GM23338 (cell line): Measurements from ENCODE around the gene FUZ. TPM values are rescaled to one million over a fixed set of nuclear protein-coding genes. Genes with fewer than 3 reads are reported as not detected.

Experiments used
- ATAC-seq: fragments of 200-7000 bp; cut with Tn5 transposase; 3 replicates; pipeline ENCODE4 v1.9.1; 2020
- DNase-seq: peaks from one replicate; pipeline ENCODE4 v3.0.0-alpha.2; 2015; ENCODE audit warnings: low spot score
- H2AFZ ChIP-seq: fragments of 200-600 bp; sonication (generic); 2 replicates; pipeline ENCODE4 v1.8.0; 2016; ENCODE audit warnings: antibody characterized with exemption, mild to moderate bottlenecking, moderate library complexity
- H3F3A ChIP-seq: fragments of 200-600 bp; sonication (generic); replicated peaks from 2 replicates; pipeline ENCODE4 v1.8.0; 2017; ENCODE audit warnings: antibody characterized with exemption, mixed run types, low read depth
- H3K27ac ChIP-seq: fragments of 200-600 bp; sonication (generic); 2 replicates; pipeline ENCODE4 v1.6.1; 2016; ENCODE audit warnings: low read depth
- H3K27me3 ChIP-seq: fragments of 200-600 bp; sonication (generic); 2 replicates; pipeline ENCODE4 v1.8.0; 2016; ENCODE audit warnings: mild to moderate bottlenecking, mixed run types, moderate library complexity; ENCODE audit not compliant: insufficient read depth
- H3K36me3 ChIP-seq: fragments of 200-600 bp; sonication (generic); 2 replicates; pipeline ENCODE4 v1.8.0; 2016; ENCODE audit warnings: mild to moderate bottlenecking; ENCODE audit not compliant: insufficient read depth
- H3K4me1 ChIP-seq: fragments of 200-600 bp; sonication (generic); 2 replicates; pipeline ENCODE4 v1.8.0; 2016; ENCODE audit warnings: mild to moderate bottlenecking, moderate library complexity; ENCODE audit not compliant: insufficient read depth
- H3K4me2 ChIP-seq: fragments of 200-600 bp; sonication (generic); 2 replicates; pipeline ENCODE4 v1.7.1; 2017; ENCODE audit warnings: mixed run types
- H3K4me3 ChIP-seq: fragments of 200-600 bp; sonication (generic); 2 replicates; pipeline ENCODE4 v1.6.1; 2016; ENCODE audit warnings: mixed run types
- H3K79me2 ChIP-seq: fragments of 200-600 bp; sonication (generic); replicated peaks from 2 replicates; pipeline ENCODE4 v1.8.0; 2017; ENCODE audit warnings: mild to moderate bottlenecking; ENCODE audit not compliant: insufficient read depth
- H3K9me2 ChIP-seq: fragments of 200-600 bp; sonication (generic); 2 replicates; pipeline ENCODE4 v1.8.0; 2017; ENCODE audit not compliant: insufficient read depth
- H4K20me1 ChIP-seq: fragments of 200-600 bp; sonication (generic); replicated peaks from 2 replicates; pipeline ENCODE4 v1.8.0; 2017; ENCODE audit warnings: mild to moderate bottlenecking; ENCODE audit not compliant: insufficient read depth
- H3K27ac Mint-ChIP-seq: 2 replicates; pipeline ENCODE4 v1.8.0; 2020; ENCODE audit warnings: inconsistent platforms, mild to moderate bottlenecking, moderate library complexity, mixed read lengths
- H3K27me3 Mint-ChIP-seq: 3 replicates; pipeline ENCODE4 v1.8.0; 2022; ENCODE audit warnings: low read depth, mild to moderate bottlenecking, moderate library complexity, mixed read lengths, inconsistent platforms; ENCODE audit not compliant: insufficient read depth, poor library complexity
- H3K36me3 Mint-ChIP-seq: 3 replicates; pipeline ENCODE4 v1.8.0; 2021; ENCODE audit warnings: low read depth, mild to moderate bottlenecking, inconsistent platforms, moderate library complexity, mixed read lengths
- H3K4me1 Mint-ChIP-seq: 3 replicates; pipeline ENCODE4 v1.8.0; 2020; ENCODE audit warnings: mild to moderate bottlenecking, inconsistent platforms, mixed read lengths
- H3K4me3 Mint-ChIP-seq: 3 replicates; pipeline ENCODE4 v1.8.0; 2021; ENCODE audit warnings: moderate library complexity, mild to moderate bottlenecking, inconsistent platforms, mixed read lengths
- H3K9me3 Mint-ChIP-seq: 3 replicates; pipeline ENCODE4 v1.8.0; 2020; ENCODE audit warnings: moderate library complexity, mild to moderate bottlenecking, inconsistent platforms, mixed read lengths
- CREB1 ChIP-seq: fragments of 250-450 bp; sonication (Bioruptor Pico); IDR thresholded peaks from 2 replicates; pipeline ENCODE4 v1.5.0; 2020; ENCODE audit warnings: low read depth, mild to moderate bottlenecking, moderate library complexity
- ETS1 ChIP-seq: IDR thresholded peaks from 2 replicates; pipeline ENCODE4 v1.6.1; 2016; ENCODE audit warnings: antibody characterized with exemption
- EZH2 ChIP-seq: fragments of 200-600 bp; sonication (generic); IDR thresholded peaks from one replicate; pipeline ENCODE4 v1.8.0; 2017; ENCODE audit warnings: antibody characterized with exemption, mild to moderate bottlenecking, low read depth; ENCODE audit not compliant: unreplicated experiment
- EZH2phosphoT487 ChIP-seq: fragments of 200-600 bp; sonication (generic); IDR thresholded peaks from one replicate; pipeline ENCODE4 v1.8.1; 2018; ENCODE audit warnings: antibody characterized with exemption; ENCODE audit not compliant: unreplicated experiment
- JUNB ChIP-seq: IDR thresholded peaks from one replicate; pipeline ENCODE4 v1.6.1; 2016; ENCODE audit warnings: antibody characterized with exemption; ENCODE audit not compliant: unreplicated experiment
- NANOG ChIP-seq: IDR thresholded peaks from 2 replicates; pipeline ENCODE4 v1.6.1; 2016; ENCODE audit warnings: antibody characterized with exemption, borderline replicate concordance
- POLR2AphosphoS5 ChIP-seq: IDR thresholded peaks from 2 replicates; pipeline ENCODE4 v1.6.1; 2016; ENCODE audit warnings: antibody characterized with exemption, low read depth
- REST ChIP-seq: IDR thresholded peaks from one replicate; pipeline ENCODE4 v1.6.1; 2018; ENCODE audit warnings: antibody characterized with exemption; ENCODE audit not compliant: unreplicated experiment
- STAT1 ChIP-seq: IDR thresholded peaks from one replicate; pipeline ENCODE4 v1.6.1; 2016; ENCODE audit warnings: antibody characterized with exemption; ENCODE audit not compliant: unreplicated experiment
- ZNF114 ChIP-seq: fragments of 250-450 bp; sonication (Bioruptor Pico); IDR thresholded peaks from 2 replicates; pipeline ENCODE4 v1.5.0; 2020; ENCODE audit warnings: mild to moderate bottlenecking, moderate library complexity
- ZNF331 ChIP-seq: fragments of 250-450 bp; sonication (Bioruptor Pico); IDR thresholded peaks from 2 replicates; pipeline ENCODE4 v1.5.0; 2020; ENCODE audit warnings: low read depth, mild to moderate bottlenecking, moderate library complexity
- polyA plus RNA-seq: library from polyadenylated mRNA; unstranded; fragments of >200 nt; fragmentation: Nextera tagmentation; extraction: Ambion mirVana; gene quantifications from 2 replicates; pipeline ENCODE4 v1.2.1, GENCODE V29; 2016
- total RNA-seq: library from RNA; depleted of rRNA; stranded (reverse); fragments of >200 nt; shearing (Covaris generic); gene quantifications from 2 replicates; pipeline ENCODE4 v1.2.3, GENCODE V29; 2014
- TF ChIP-seq, protein P1 (sequence below): fragments of 250-450 bp; sonication (Bioruptor Pico); IDR thresholded peaks from 2 replicates; pipeline ENCODE4 v1.5.0; 2020; ENCODE audit warnings: mild to moderate bottlenecking, moderate library complexity
- TF ChIP-seq, protein P2 (sequence below), 2 experiments: fragments of 200-600 bp in 1 of 2; sonication (generic) in 1 of 2; conservative IDR thresholded peaks; 2 replicates each; pipeline versions ENCODE4 v1.5.1 to v1.6.1; 2016 to 2017; ENCODE audit warnings: antibody characterized with exemption in 2 of 2, low read depth in 2 of 2, mild to moderate bottlenecking in 2 of 2, moderate library complexity in 1 of 2

FUZ gene
- total and polyA plus RNA-seq, 2 experiments from 2014 or later, result 24.3 to 34.8 TPM

DNA sequence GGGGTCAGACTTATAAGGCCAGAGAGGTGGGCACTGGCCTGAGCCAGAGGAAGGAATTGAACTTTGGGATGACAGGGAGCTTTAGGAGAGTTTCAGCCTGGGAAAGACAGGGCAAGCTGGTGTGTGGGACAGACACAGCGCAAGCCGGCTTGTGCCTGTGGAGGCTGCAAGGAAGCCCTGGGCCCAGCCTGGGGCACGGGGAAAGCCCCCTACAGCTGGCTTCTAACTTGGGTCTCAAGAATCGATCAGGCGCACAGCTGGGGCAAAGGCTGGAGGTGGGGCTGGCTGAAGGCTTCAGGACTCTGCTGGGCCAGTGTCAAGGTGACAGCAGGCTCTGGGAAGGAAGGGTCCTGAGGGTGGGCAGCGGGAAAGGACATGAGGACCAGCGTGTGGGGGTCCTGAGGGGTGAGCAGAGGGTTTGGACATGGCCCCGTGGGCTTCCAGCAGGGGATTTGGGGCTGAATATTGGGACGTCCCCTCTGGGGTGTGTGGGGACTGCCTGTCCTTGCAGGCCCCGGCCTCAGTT, 40.8 kb upstream of the FUZ start:
- peaks cover 28% of the 10 kb centered on the region for H4K20me1 ChIP-seq
- H3K79me2 ChIP-seq, result peaks cover 32% of the 10 kb centered on the region
- H3K4me3 Mint-ChIP-seq, result peak overlapping the region; percentile 38; the same call in 1 of the 3 replicates
- H3K36me3 Mint-ChIP-seq, result peaks cover 66% of the 10 kb centered on the region
- H3K27me3 ChIP-seq, result no peaks in the 10 kb centered on the region
- no peaks in the 10 kb centered on the region for H3K9me2 ChIP-seq
- no peak overlapping the region for H2AFZ ChIP-seq
- H3K4me1 Mint-ChIP-seq, result peaks cover 24% of the 10 kb centered on the region
- H3K9me3 Mint-ChIP-seq, result peaks cover 11% of the 10 kb centered on the region
- ATAC-seq, result no peak
- H3K4me3 ChIP-seq, result no peak overlapping the region
- H3K27ac ChIP-seq, result no peak overlapping the region
- peaks cover 54% of the 10 kb centered on the region for H3K27me3 Mint-ChIP-seq
- peaks cover 47% of the 10 kb centered on the region for H3F3A ChIP-seq
- peaks cover 21% of the 10 kb centered on the region for H3K4me1 ChIP-seq
- H3K27ac Mint-ChIP-seq, result no peak overlapping the region
- H3K4me2 ChIP-seq, result 0 out of 2 replicates have a peak overlapping the region, but pooled peaks have one; percentile 95
- H3K36me3 ChIP-seq, result no peaks in the 10 kb centered on the region; the same call in 1 of the 2 replicates
- DNase-seq, result no peak
- TF ChIP-seq NANOG (no peak), CREB1 (no peak), REST (no peak), ETS1 (no peak), ZNF114 (CRISPR knock-in tag) (no peak), EZH2 (no peak), ZNF331 (no peak), STAT1 (no peak), EZH2phosphoT487 (no peak), POLR2AphosphoS5 (no peak), JUNB (no peak)
- TF ChIP-seq, protein P1, sequence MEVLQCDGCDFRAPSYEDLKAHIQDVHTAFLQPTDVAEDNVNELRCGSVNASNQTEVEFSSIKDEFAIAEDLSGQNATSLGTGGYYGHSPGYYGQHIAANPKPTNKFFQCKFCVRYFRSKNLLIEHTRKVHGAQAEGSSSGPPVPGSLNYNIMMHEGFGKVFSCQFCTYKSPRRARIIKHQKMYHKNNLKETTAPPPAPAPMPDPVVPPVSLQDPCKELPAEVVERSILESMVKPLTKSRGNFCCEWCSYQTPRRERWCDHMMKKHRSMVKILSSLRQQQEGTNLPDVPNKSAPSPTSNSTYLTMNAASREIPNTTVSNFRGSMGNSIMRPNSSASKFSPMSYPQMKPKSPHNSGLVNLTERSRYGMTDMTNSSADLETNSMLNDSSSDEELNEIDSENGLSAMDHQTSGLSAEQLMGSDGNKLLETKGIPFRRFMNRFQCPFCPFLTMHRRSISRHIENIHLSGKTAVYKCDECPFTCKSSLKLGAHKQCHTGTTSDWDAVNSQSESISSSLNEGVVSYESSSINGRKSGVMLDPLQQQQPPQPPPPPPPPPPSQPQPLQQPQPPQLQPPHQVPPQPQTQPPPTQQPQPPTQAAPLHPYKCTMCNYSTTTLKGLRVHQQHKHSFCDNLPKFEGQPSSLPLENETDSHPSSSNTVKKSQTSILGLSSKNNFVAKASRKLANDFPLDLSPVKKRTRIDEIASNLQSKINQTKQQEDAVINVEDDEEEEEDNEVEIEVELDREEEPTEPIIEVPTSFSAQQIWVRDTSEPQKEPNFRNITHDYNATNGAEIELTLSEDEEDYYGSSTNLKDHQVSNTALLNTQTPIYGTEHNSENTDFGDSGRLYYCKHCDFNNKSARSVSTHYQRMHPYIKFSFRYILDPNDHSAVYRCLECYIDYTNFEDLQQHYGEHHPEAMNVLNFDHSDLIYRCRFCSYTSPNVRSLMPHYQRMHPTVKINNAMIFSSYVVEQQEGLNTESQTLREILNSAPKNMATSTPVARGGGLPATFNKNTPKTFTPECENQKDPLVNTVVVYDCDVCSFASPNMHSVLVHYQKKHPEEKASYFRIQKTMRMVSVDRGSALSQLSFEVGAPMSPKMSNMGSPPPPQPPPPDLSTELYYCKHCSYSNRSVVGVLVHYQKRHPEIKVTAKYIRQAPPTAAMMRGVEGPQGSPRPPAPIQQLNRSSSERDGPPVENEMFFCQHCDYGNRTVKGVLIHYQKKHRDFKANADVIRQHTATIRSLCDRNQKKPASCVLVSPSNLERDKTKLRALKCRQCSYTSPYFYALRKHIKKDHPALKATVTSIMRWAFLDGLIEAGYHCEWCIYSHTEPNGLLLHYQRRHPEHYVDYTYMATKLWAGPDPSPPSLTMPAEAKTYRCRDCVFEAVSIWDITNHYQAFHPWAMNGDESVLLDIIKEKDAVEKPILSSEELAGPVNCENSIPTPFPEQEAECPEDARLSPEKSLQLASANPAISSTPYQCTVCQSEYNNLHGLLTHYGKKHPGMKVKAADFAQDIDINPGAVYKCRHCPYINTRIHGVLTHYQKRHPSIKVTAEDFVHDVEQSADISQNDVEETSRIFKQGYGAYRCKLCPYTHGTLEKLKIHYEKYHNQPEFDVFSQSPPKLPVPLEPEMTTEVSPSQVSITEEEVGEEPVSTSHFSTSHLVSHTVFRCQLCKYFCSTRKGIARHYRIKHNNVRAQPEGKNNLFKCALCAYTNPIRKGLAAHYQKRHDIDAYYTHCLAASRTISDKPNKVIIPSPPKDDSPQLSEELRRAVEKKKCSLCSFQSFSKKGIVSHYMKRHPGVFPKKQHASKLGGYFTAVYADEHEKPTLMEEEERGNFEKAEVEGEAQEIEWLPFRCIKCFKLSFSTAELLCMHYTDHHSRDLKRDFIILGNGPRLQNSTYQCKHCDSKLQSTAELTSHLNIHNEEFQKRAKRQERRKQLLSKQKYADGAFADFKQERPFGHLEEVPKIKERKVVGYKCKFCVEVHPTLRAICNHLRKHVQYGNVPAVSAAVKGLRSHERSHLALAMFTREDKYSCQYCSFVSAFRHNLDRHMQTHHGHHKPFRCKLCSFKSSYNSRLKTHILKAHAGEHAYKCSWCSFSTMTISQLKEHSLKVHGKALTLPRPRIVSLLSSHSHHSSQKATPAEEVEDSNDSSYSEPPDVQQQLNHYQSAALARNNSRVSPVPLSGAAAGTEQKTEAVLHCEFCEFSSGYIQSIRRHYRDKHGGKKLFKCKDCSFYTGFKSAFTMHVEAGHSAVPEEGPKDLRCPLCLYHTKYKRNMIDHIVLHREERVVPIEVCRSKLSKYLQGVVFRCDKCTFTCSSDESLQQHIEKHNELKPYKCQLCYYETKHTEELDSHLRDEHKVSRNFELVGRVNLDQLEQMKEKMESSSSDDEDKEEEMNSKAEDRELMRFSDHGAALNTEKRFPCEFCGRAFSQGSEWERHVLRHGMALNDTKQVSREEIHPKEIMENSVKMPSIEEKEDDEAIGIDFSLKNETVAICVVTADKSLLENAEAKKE (CRISPR knock-in tag), result no peak
- TF ChIP-seq, protein P2, sequence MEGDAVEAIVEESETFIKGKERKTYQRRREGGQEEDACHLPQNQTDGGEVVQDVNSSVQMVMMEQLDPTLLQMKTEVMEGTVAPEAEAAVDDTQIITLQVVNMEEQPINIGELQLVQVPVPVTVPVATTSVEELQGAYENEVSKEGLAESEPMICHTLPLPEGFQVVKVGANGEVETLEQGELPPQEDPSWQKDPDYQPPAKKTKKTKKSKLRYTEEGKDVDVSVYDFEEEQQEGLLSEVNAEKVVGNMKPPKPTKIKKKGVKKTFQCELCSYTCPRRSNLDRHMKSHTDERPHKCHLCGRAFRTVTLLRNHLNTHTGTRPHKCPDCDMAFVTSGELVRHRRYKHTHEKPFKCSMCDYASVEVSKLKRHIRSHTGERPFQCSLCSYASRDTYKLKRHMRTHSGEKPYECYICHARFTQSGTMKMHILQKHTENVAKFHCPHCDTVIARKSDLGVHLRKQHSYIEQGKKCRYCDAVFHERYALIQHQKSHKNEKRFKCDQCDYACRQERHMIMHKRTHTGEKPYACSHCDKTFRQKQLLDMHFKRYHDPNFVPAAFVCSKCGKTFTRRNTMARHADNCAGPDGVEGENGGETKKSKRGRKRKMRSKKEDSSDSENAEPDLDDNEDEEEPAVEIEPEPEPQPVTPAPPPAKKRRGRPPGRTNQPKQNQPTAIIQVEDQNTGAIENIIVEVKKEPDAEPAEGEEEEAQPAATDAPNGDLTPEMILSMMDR (conservative IDR thresholded peaks at IDR 0.05; ENCODE audit: low read depth in 2 of 2), result no peak
